HG02588 (cell line): ENCODE measurements around the gene CLRN2.

Experiments
- ATAC-seq: cut with Tn5 transposase; IDR thresholded peaks from one replicate; pipeline ENCODE4 v1.9.1; 2021; ENCODE audit warnings: mild to moderate bottlenecking, moderate library complexity; ENCODE audit not compliant: unreplicated experiment

The CLRN2 gene

GRCh38 chr4:17514865-17515264 is at the start of gene CLRN2:
Gene CLRN2, plus strand, starts transcription at chr4:17515165. Its CDS starts 102 bp downstream, at chr4:17515267.
- ATAC-seq = no peak

GRCh38 chr4:17468619-17469221 is 46.2 kb upstream of the CLRN2 start:
- ATAC-seq = no peak

- ATAC-seq = no peak
Measured at GRCh38 chr4:17469931-17470674, 44.9 kb upstream of the CLRN2 start.

GRCh38 chr4:17475481-17475880 is 39.5 kb upstream of the CLRN2 start:
- ATAC-seq = no peak

GRCh38 chr4:17476853-17477252 is 38.1 kb upstream of the CLRN2 start:
- no peak for ATAC-seq

- ATAC-seq = no peak
Measured at GRCh38 chr4:17477774-17478472, 37.0 kb upstream of the CLRN2 start.

GRCh38 chr4:17480210-17480927 is 34.6 kb upstream of the CLRN2 start:
- no peak for ATAC-seq

- no peak for ATAC-seq
Measured at GRCh38 chr4:17480955-17481354, 34.0 kb upstream of the CLRN2 start.

- ATAC-seq = no peak
Measured at GRCh38 chr4:17482716-17483115, 32.2 kb upstream of the CLRN2 start.

GRCh38 chr4:17489123-17489522 is 25.8 kb upstream of the CLRN2 start:
- no peak for ATAC-seq

- no peak for ATAC-seq
Measured at GRCh38 chr4:17489721-17490120, 25.2 kb upstream of the CLRN2 start.

- no peak for ATAC-seq
Measured at GRCh38 chr4:17490575-17491059, 24.3 kb upstream of the CLRN2 start.

GRCh38 chr4:17491196-17491595 is 23.8 kb upstream of the CLRN2 start:
- ATAC-seq = no peak

- ATAC-seq = no peak
Measured at GRCh38 chr4:17492058-17492741, 22.8 kb upstream of the CLRN2 start.

- ATAC-seq = no peak
Measured at GRCh38 chr4:17492876-17493275, 22.1 kb upstream of the CLRN2 start.

GRCh38 chr4:17493619-17494018 is 21.3 kb upstream of the CLRN2 start:
- no peak for ATAC-seq

- ATAC-seq = no peak
Measured at GRCh38 chr4:17494258-17495190, 20.4 kb upstream of the CLRN2 start.

GRCh38 chr4:17497890-17498523 is 17.0 kb upstream of the CLRN2 start:
- no peak for ATAC-seq

- ATAC-seq = no peak
Measured at GRCh38 chr4:17500574-17500973, 14.4 kb upstream of the CLRN2 start.
